HG02642 (cell line): Measurements from ENCODE around the gene COPS3.
A peak's percentile ranks its signal among the peaks of the same experiment; 100 is the strongest.

Source experiments
- ATAC-seq: cut with Tn5 transposase; IDR thresholded peaks from one replicate; pipeline ENCODE4 v1.9.1; 2021; ENCODE audit warnings: mild to moderate bottlenecking; ENCODE audit not compliant: unreplicated experiment, poor library complexity

COPS3 gene

GRCh38 chr17:17224137-17224536 is 56.9 kb downstream of the COPS3 start:
- ATAC-seq = no peak

GRCh38 chr17:17223736-17224135 is 57.3 kb downstream of the COPS3 start:
- ATAC-seq = no peak

DNA sequence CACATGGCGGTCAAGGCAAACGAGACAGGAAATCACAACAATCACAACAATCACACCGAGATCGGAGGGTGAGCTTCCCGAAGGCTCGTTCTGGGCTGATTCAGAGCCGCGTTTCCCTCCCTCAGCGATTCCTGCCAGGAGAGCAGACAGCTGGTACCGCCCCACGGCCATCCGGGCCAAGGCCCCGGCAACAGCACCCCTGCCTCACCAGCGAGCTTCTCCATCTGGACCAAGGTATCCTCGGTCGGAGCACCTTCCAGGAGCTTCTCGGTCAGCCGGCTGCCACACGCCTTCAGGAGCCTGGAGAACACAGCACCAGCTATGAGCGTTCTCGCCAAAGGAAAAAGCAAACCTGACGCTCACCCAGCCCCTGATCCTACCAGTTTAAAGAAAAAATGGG is 59.7 kb downstream of the COPS3 start:
- no peak for ATAC-seq

- no peak for ATAC-seq
Measured at GRCh38 chr17:17220529-17220928, 60.5 kb downstream of the COPS3 start.

DNA sequence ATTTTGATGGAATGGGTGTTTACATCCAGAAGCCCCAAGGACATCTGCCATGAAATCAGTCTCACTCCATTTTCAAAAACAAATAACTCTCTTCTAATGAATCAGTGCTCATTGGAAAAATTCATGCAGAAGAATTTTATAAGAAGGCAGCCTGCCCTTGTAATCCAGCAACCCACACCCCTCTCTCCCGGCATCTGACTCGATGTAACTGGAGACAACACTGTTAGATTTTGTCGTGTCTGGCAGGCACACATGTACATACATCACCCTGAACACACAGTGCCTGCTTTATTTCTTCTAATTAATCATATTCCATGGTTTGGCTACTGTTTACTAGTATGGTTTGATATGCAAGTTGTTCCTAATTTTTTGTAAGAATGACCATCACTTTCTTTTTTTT is 63.1 kb downstream of the COPS3 start:
- no peak for ATAC-seq

- ATAC-seq = no peak
Measured at GRCh38 chr17:17216776-17217175, 64.3 kb downstream of the COPS3 start.

GRCh38 chr17:17216236-17216635 is 64.8 kb downstream of the COPS3 start:
- ATAC-seq = no peak

- ATAC-seq = no peak
Measured at GRCh38 chr17:17215575-17215974, 65.5 kb downstream of the COPS3 start.

DNA sequence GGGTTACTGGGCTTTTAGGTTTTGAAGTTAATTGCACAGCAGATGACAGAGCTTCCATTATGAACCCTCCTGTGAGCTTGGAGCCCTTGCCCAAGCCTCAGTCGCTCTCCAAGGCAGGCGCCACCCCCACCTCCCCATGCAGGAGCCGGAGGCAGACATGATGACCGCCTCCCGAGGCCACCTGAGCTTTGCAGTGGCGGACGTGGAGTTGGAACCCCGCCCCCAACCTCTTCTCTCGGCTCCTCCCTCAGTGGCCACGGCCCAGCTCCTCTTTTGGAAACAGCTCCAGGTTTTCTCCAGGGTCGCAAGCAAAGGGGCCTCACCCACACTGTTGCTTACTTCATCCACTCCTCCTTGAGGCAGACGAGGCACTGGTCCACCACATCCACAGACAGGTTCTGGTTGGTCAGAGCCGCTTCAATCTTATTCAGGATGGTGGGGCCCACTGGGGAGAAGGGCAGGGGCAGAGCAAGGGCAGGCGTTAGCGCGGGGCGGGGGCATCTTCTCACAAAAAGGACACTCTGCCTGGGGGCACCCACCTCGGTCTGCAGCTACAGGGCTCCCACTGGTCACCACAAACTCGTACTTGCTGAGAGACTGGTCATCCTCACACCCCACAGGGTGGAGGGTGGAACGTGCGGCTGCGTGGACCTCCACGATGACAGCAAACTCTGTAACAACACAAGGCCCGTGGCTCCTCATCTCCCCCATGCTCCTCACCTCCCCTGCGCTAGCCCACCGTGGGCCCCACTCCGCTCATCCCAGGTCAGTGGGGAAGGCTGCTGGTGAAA is 66.2 kb downstream of the COPS3 start:
- no peak for ATAC-seq

GRCh38 chr17:17213775-17214174 is 67.3 kb downstream of the COPS3 start:
- no peak for ATAC-seq

DNA sequence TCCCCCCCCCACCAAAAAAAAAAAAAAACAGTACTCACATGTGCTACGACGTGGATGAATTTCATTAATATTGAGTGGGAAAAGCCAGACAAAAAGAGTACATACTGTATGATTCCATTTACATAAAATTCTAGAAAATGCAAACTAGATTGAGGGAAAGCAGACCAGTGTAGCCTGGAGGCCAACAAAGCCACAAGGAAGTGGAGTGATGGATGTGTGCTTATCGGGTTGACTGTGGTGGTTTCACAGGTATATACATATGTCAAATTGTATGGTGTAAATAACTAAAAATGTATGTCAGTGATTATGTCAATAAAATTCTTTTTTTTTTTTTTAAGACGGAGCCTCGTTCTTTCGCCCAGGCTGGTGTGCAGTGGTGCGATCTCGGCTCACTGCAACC is 73.0 kb downstream of the COPS3 start:
- no peak for ATAC-seq

GRCh38 chr17:17206913-17207335 is 74.1 kb downstream of the COPS3 start:
- ATAC-seq = no peak

- peak; percentile 70 for ATAC-seq
Measured at GRCh38 chr17:17206124-17206912, 74.7 kb downstream of the COPS3 start, which contains the start of gene PLD6. Gene PLD6, minus strand, starts transcription at chr17:17206333. Its CDS starts 47 bp downstream, at chr17:17206286.

DNA sequence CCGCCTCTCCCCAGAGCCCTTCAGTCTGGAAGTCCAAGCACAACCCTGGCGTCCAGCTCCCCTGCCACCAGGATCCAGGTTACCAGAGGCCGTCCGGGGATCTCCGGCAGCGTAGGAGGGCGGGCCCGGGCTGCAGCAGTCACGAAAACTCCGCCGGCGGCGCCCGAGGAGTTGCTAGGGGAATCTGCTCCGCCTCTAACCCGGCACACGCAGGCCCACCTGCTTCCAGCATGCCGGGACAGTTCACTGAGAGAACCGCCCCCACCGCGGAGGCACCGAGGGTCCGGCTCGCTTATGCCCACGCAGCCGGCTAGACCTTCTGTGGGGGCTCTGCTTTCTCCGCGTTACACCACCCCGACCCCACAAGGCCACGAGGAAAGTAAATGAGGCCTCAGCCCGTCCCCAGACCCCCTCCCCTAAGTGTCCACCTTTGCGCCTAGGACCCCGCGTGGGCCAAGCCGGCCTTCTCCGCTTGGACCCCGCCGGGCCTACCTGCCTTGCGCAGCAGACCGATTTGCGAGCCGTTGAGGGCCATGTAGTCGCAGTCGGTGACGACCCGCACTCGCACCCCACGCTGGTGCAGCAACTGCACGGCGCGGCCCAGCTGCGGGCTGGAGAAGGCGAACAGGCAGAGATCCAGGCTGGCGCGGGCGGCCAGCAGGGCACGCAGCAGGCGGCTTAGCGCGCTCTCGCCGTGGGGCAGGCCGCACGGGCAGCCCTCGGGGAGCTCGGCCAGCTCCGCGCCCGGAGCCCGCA is 75.5 kb downstream of the COPS3 start:
- peak; percentile 49 for ATAC-seq

DNA sequence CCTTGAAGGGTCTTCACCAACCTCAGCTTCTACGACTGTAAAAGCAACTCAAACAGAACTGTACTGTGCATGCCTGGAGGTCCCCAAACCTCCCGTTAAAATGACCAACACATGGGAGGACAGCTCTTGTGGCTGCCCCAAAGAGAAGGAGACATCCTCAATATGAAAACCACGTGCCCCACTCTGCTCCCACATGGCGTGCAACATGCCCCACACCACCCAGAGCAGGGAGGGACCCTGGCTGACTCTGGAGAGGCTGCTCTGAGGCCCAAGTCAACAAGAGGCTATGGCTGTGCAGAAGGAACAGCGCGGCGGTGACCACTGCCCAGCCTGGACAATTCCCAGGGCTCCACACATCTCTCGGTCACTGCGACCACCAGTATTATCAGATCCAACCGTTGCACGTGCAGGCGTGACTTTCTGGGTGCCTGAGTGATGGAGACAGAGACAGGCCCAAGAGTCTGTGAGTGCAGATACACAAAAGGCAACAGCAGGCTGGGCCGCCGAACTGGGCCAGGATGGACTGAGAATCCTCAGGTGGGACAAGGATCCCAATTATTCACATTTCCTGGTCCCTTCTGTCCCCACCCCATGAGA is 76.3 kb downstream of the COPS3 start:
- no peak for ATAC-seq

DNA sequence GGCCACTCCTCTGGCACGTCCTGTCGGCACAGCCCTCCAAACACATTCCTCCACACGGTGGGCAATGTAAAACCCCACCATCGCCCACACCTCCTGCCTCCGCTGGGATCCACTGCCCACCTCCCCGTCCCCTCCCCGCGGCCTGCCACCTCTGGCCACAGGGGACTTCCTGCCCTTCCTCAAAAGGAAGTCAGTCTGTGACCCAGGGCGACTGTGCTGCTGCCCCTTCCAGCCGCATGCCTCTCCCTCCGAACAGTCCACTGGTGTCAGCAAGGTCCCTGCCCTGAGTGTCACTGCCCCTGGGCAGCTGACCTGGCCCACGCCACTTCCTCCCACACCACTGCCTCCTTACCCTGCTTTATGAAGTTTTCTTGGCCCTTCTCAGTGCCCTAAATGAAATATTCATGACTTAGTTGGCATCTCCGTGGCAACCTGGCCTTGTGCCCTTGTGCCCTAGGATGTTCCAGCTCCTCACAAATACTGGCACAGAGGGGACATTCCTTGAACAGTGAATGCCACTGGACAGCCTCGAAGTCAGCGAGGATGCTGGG is 76.9 kb downstream of the COPS3 start:
- no peak for ATAC-seq

- no peak for ATAC-seq
Measured at GRCh38 chr17:17203173-17203730, 77.8 kb downstream of the COPS3 start.

DNA sequence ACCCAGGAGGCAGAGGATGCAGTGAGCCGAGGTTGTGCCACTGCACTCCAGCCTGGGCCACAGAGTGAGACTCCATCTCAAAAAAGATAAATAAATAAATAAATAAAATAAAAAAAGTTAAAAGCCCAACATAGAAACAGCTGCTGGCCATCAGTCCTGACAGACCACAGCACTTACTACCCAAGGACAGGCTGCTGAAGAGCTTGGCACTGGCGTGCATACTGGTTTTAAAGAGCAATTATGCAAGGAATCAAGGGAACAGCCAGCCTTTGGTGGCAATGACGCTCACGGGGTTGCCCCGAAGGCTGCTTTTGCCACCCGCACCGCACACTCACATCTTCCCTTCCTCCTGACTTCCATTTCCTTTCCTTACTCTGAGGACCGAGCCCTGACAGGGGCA is 79.1 kb downstream of the COPS3 start:
- no peak for ATAC-seq

GRCh38 chr17:17201271-17201670 is 79.8 kb downstream of the COPS3 start:
- no peak for ATAC-seq

DNA sequence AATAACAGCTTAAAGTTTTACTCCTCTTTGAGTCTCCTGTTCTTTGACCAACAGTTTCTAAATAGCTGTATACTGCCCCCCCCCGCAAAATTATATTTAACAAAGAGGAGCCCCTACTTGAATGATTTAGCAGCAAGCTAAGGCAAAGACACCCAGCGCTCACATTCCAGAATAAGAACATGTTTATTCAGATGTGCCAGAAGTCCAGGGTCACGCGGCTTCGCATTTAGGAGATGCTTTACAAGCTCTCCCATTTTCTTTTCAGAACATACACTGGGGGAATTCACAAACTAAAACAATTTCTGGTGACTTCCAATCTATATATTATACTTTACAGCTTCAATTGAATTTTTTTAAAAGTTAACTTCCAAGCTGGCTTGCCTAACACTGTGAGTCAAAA is 80.2 kb downstream of the COPS3 start:
- ATAC-seq = no peak
